Measurements from ENCODE around the gene ODF4. TPM values are rescaled to one million over a fixed set of nuclear protein-coding genes. Genes with fewer than 3 reads are reported as not detected.

ODF4 gene
- total RNA-seq, 2 experiments from 2014 or later = not detected

DNA sequence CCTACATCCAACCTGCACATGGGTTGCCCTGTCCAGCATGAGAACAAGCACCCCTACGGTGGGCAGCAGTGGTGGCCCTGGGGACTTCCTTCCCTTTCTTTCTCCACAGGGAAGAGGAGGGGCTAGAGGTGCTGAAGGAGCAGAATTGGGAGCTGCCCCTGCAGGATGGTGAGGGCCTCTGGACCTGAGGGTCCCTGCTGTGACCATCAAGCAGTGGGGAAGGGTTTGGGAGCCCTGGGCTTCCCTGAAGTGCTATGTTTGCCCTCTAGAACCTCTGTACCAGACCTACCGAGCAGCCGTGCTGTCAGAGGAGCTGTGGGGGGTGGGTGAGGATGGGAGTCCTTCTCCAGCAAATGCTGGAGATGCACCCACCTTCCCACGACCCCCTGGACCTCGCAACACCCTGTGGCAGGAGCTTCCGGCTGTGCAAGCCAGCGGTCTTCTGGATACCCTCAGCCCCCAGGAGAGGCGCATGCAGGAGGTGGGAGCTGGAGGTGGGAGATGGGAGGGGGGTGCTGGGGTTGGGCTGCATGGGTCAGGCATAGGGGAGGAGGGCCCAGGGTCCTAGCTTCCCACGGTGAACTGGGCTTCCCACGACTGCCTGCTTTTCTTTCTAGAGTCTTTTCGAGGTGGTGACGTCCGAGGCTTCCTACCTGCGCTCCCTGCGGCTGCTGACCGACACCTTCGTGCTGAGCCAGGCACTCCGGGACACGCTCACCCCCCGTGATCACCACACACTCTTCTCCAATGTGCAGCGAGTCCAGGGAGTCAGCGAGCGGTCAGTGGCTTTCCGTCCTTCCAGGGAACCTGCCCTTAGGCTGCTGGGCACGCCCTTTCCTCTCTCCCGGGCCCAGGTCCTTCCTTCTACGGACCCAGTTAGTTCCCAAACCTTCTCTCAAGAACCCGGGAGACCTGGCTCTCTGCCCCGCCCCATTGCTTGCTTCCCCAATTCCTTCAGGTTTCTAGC is 24.6 kb upstream of the ODF4 start:
- H3K9me3 Mint-ChIP-seq = no peaks in the 10 kb centered on the region
- intact Hi-C loops (cut with micrococcal nuclease) = no loop called here
- no peak for DNase-seq
- H3K4me1 Mint-ChIP-seq (ENCODE audit: low read depth) = no peaks in the 10 kb centered on the region
- no peak overlapping the region for H3K27ac Mint-ChIP-seq
- ChIA-PET CTCF (no interaction called here), POLR2A (no interaction called here)
- H3K36me3 Mint-ChIP-seq = no peaks in the 10 kb centered on the region
- H3K27me3 Mint-ChIP-seq = peaks cover 18% of the 10 kb centered on the region
- no peak overlapping the region for H3K4me3 Mint-ChIP-seq

DNA sequence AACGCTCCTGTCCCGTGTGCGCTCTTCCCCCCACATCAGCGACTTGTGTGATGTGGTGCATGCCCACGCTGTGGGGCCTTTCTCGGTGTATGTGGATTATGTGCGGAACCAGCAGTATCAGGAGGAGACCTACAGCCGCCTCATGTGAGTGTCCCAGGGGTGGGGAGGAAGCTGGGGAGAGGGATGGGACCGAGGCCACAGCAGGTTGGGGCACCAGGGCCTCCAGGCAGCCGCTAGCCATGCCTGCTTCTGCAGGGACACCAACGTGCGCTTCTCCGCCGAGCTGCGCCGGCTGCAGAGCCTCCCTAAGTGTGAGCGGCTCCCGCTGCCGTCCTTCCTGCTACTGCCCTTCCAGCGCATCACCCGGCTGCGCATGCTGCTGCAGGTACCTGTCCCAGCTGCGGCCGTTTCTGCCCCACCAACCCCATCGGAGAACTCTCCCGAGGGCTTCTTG is 23.8 kb upstream of the ODF4 start:
- Mint-ChIP-seq H3K36me3 (no peaks in the 10 kb centered on the region), H3K9me3 (no peaks in the 10 kb centered on the region), H3K4me3 (no peak overlapping the region), H3K27me3 (peaks cover 18% of the 10 kb centered on the region), H3K27ac (no peak overlapping the region), H3K4me1 (ENCODE audit: low read depth) (no peaks in the 10 kb centered on the region)
- ChIA-PET POLR2A (no interaction called here), CTCF (no interaction called here)
- intact Hi-C loops (cut with micrococcal nuclease) = no loop called here
- no peak for DNase-seq

GRCh38 chr17:8318010-8318935 is 21.4 kb upstream of the ODF4 start:
- CTCF ChIA-PET = interaction anchor here (0.8 kb wide), 1 partner anchor 17 kb away, joined by 3 read pairs; no protein-coding TSS in a partner anchor
- Mint-ChIP-seq H3K27ac (no peak overlapping the region), H3K9me3 (no peaks in the 10 kb centered on the region), H3K27me3 (peaks cover 15% of the 10 kb centered on the region), H3K36me3 (no peaks in the 10 kb centered on the region), H3K4me3 (no peak overlapping the region), H3K4me1 (ENCODE audit: low read depth) (no peaks in the 10 kb centered on the region)
- intact Hi-C loops (cut with micrococcal nuclease) = no loop called here
- DNase-seq = no peak
- POLR2A ChIA-PET = no interaction called here

DNA sequence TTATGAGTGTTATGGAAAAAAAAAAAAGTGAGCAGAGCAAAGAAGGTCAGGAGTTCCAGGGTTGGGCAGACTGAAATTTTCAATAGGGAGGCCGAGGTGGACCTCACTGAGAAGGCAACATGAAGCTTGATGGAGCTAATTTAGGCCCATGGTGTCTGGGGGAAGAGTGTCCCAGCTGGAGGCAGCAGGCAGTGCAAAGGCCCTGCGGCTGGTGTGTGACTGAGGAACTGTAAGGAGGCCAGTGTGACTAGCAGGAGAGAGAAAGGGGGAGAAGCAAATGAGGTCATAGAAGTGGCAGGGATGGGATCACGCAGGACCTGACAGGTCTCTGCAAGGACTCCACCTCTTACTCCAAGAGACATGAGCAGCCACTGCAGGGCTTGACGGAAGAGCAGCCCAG is 19.4 kb upstream of the ODF4 start:
- H3K4me1 Mint-ChIP-seq (ENCODE audit: low read depth) = no peaks in the 10 kb centered on the region
- DNase-seq = no peak
- H3K36me3 Mint-ChIP-seq = no peaks in the 10 kb centered on the region
- CTCF ChIA-PET = no interaction called here
- intact Hi-C loops (cut with micrococcal nuclease) = no loop called here
- H3K9me3 Mint-ChIP-seq = no peaks in the 10 kb centered on the region
- peaks cover 17% of the 10 kb centered on the region for H3K27me3 Mint-ChIP-seq
- POLR2A ChIA-PET = interaction anchor here (0.6 kb wide), 1 partner anchor 97 kb away, joined by 6 read pairs; no protein-coding TSS in a partner anchor
- no peak overlapping the region for H3K4me3 Mint-ChIP-seq
- no peak overlapping the region for H3K27ac Mint-ChIP-seq

GRCh38 chr17:8320990-8321389 is 18.6 kb upstream of the ODF4 start:
- intact Hi-C loops (cut with micrococcal nuclease) = no loop called here
- H3K4me1 Mint-ChIP-seq (ENCODE audit: low read depth) = peaks cover 3% of the 10 kb centered on the region
- no peak overlapping the region for H3K4me3 Mint-ChIP-seq
- no peak for DNase-seq
- H3K36me3 Mint-ChIP-seq = no peaks in the 10 kb centered on the region
- no peaks in the 10 kb centered on the region for H3K9me3 Mint-ChIP-seq
- ChIA-PET CTCF (no interaction called here), POLR2A (no interaction called here)
- peaks cover 22% of the 10 kb centered on the region for H3K27me3 Mint-ChIP-seq
- no peak overlapping the region for H3K27ac Mint-ChIP-seq

DNA sequence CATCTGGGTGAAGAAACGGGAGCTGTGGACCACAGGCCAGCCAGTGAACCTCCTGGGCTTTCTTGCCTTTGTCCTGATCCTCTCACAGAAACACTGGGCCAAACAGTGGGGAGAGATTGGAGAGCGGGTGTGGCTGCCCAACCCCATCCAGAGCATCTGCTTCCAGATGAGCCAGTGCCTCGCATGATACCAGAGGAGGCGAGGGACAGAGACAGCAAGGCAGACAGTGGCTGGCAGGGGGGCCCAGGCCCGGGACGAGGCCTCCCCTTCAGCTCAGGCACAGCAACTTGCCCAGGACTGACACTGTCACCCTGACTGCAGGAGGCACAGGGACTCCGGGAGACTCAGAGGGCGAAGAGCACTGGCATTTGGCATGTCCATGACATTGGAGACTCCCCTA is 17.6 kb upstream of the ODF4 start:
- peaks cover 11% of the 10 kb centered on the region for H3K4me1 Mint-ChIP-seq (ENCODE audit: low read depth)
- POLR2A ChIA-PET = no interaction called here
- H3K9me3 Mint-ChIP-seq = no peaks in the 10 kb centered on the region
- H3K27ac Mint-ChIP-seq = no peak overlapping the region
- peaks cover 29% of the 10 kb centered on the region for H3K27me3 Mint-ChIP-seq
- CTCF ChIA-PET = no interaction called here
- intact Hi-C loops (cut with micrococcal nuclease) = no loop called here
- no peak overlapping the region for H3K4me3 Mint-ChIP-seq
- H3K36me3 Mint-ChIP-seq = no peaks in the 10 kb centered on the region
- DNase-seq = no peak

- intact Hi-C loops (cut with micrococcal nuclease) = no loop called here
- H3K9me3 Mint-ChIP-seq = no peaks in the 10 kb centered on the region
- H3K36me3 Mint-ChIP-seq = no peaks in the 10 kb centered on the region
- no peak overlapping the region for H3K27ac Mint-ChIP-seq
- peaks cover 14% of the 10 kb centered on the region for H3K4me1 Mint-ChIP-seq (ENCODE audit: low read depth)
- H3K4me3 Mint-ChIP-seq = no peak overlapping the region
- H3K27me3 Mint-ChIP-seq = peaks cover 42% of the 10 kb centered on the region
- ChIA-PET POLR2A (no interaction called here), CTCF (no interaction called here)
- no peak for DNase-seq
Measured at GRCh38 chr17:8324132-8324531, 15.5 kb upstream of the ODF4 start.

DNA sequence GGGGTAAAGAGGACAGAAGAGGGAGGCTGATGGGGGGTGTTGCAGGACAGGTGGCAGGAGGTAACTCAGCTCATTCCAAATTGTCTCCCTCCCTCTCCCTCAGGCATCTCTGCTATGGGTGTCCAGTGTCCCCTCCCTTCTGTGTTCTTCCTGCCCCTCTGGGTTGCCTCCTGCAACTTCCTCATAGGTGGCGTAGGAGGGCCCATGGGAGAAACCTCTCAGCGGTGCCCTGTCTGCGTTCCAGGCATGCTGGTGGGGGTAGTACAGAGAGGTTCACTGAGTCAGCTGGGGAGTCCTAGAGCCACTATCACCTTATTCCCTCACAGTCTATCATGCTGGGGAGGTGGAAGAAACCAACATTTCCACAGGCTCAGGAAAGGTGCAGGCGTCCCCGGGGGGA is 14.7 kb upstream of the ODF4 start:
- H3K4me1 Mint-ChIP-seq (ENCODE audit: low read depth) = peaks cover 14% of the 10 kb centered on the region

GRCh38 chr17:8326511-8327302 is 12.9 kb upstream of the ODF4 start:
- peak overlapping the region; percentile 61 for H3K4me3 Mint-ChIP-seq
- intact Hi-C loops (cut with micrococcal nuclease) = no loop called here
- H3K4me1 Mint-ChIP-seq (ENCODE audit: low read depth) = peaks cover 14% of the 10 kb centered on the region
- no peaks in the 10 kb centered on the region for H3K9me3 Mint-ChIP-seq
- H3K36me3 Mint-ChIP-seq = no peaks in the 10 kb centered on the region
- peak; percentile 38 for DNase-seq
- CTCF ChIA-PET = interaction anchor here (0.6 to 1.2 kb wide), 3 partner anchors 26 to 503 kb away, joined by 3 to 6 read pairs (median 4); no protein-coding TSS in a partner anchor
- peaks cover 42% of the 10 kb centered on the region for H3K27me3 Mint-ChIP-seq
- no peak overlapping the region for H3K27ac Mint-ChIP-seq
- POLR2A ChIA-PET = interaction anchor here (0.6 to 0.8 kb wide), 3 partner anchors 78 to 153 kb away, joined by 3 to 4 read pairs (median 3); partner anchors contain the start of gene PFAS

More for the DNA sequence above, 14.7 kb upstream of the ODF4 start:
- H3K9me3 Mint-ChIP-seq = no peaks in the 10 kb centered on the region
- intact Hi-C loops (cut with micrococcal nuclease) = no loop called here
- no peak overlapping the region for H3K27ac Mint-ChIP-seq
- ChIA-PET POLR2A (no interaction called here), CTCF (interaction anchor here (0.7 kb wide), 1 partner anchor 102 kb away, joined by 3 read pairs; no protein-coding TSS in a partner anchor)
- H3K36me3 Mint-ChIP-seq = no peaks in the 10 kb centered on the region
- peaks cover 42% of the 10 kb centered on the region for H3K27me3 Mint-ChIP-seq
- DNase-seq = no peak
- H3K4me3 Mint-ChIP-seq = no peak overlapping the region

- no peak for DNase-seq
- ChIA-PET POLR2A (no interaction called here), CTCF (interaction anchor here (0.9 to 1.0 kb wide), 2 partner anchors 48 to 83 kb away, joined by 3 to 4 read pairs; no protein-coding TSS in a partner anchor)
- peaks cover 42% of the 10 kb centered on the region for H3K27me3 Mint-ChIP-seq
- peaks cover 14% of the 10 kb centered on the region for H3K4me1 Mint-ChIP-seq (ENCODE audit: low read depth)
- peak overlapping the region; percentile 61 for H3K4me3 Mint-ChIP-seq
- intact Hi-C loops (cut with micrococcal nuclease) = no loop called here
- no peak overlapping the region for H3K27ac Mint-ChIP-seq
- H3K36me3 Mint-ChIP-seq = no peaks in the 10 kb centered on the region
- no peaks in the 10 kb centered on the region for H3K9me3 Mint-ChIP-seq
Measured at GRCh38 chr17:8327303-8327649, 12.4 kb upstream of the ODF4 start.

DNA sequence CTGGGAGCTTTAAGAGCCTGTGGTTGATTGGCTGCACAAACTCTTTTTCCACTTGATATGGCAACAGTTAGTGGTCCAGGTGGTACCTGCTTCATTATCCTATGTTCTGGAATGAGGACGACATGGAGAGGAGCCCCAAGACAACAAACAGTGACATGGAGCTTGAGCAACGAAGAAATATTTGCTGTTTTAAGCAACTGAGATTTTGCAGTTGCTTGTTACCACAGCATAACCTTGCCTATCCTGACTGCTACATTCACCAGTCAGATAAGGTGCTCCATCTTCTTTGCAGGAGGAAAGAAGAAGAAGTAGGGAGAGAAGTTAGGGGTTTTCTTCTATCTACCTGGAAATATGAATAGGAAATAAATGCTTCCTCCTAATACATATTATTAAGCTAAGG is 7.5 kb upstream of the ODF4 start:
- Mint-ChIP-seq H3K27me3 (peaks cover 14% of the 10 kb centered on the region), H3K27ac (no peak overlapping the region), H3K36me3 (no peaks in the 10 kb centered on the region), H3K9me3 (no peaks in the 10 kb centered on the region), H3K4me3 (no peak overlapping the region), H3K4me1 (ENCODE audit: low read depth) (peaks cover 3% of the 10 kb centered on the region)
- CTCF ChIA-PET = no interaction called here
- POLR2A ChIA-PET = no interaction called here
- no peak for DNase-seq
- intact Hi-C loops (cut with micrococcal nuclease) = no loop called here
